PFSK-1 (cell line): ENCODE results near the gene RAG2.

ENCODE experiments used
- FOXP2 ChIP-seq: optimal IDR thresholded peaks from 2 replicates; pipeline ENCODE3; 2011; ENCODE audit warnings: borderline replicate concordance, control low read depth, inconsistent platforms; ENCODE audit not compliant: insufficient read depth; ENCODE audit errors: extremely low read length, extremely low read depth
- POLR2AphosphoS5 ChIP-seq: IDR thresholded peaks from 2 replicates; pipeline ENCODE4 v1.6.1; 2012; ENCODE audit warnings: low read depth, mild to moderate bottlenecking, control low read depth, low read length, moderate library complexity
- REST ChIP-seq, 2 experiments: IDR thresholded peaks; 2 replicates each; pipeline versions ENCODE4 v1.6.1 to v1.8.0; 2011 to 2012; ENCODE audit warnings: low read depth in 2 of 2, low read length in 2 of 2, control low read depth in 1 of 2, inconsistent platforms in 1 of 2, mild to moderate bottlenecking in 1 of 2, moderate library complexity in 1 of 2; ENCODE audit not compliant: insufficient read depth in 1 of 2
- TAF1 ChIP-seq: IDR thresholded peaks from 2 replicates; pipeline ENCODE4 v1.6.1; 2012; ENCODE audit warnings: low read length, control low read depth, borderline replicate concordance; ENCODE audit not compliant: insufficient read depth

GRCh38 chr11:36619502-36619901 lies 21.5 kb upstream of the RAG2 start:
- TF ChIP-seq POLR2AphosphoS5: no peak
- no peak for TF ChIP-seq REST (IDR thresholded peaks at IDR 0.05; ENCODE audit: insufficient read depth in 1 of 2, low read depth in 2 of 2, low read length in 2 of 2)
- TF ChIP-seq TAF1: no peak
- TF ChIP-seq FOXP2: no peak
